ENCODE measurements around the gene MSTN. TPM values are rescaled to one million over a fixed set of nuclear protein-coding genes. Genes with fewer than 3 reads are reported as not detected.

Gene MSTN
- total and polyA plus RNA-seq, 2 donors (not counting 3 experiments of a cell fraction or from before 2014, with no cell fraction given), result 0.04 TPM; not detected in 1

- Histone ChIP-seq H3K4me3 (replicated peaks in 1 of 3; ENCODE audit: insufficient read depth in 1 of 3, low read depth in 1 of 3, low read length in 3 of 3) (no peak overlapping the region), H2AFZ (ENCODE audit: low read depth, low read length) (no peak overlapping the region), H3K27ac (ENCODE audit: insufficient read depth, low read depth, low read length) (no peak overlapping the region), H3K4me2 (ENCODE audit: insufficient read depth, low read length) (no peak overlapping the region), H3K9me1 (replicated peaks; ENCODE audit: control insufficient read depth, extremely low read depth, insufficient read depth, low read length) (no peaks in the 10 kb centered on the region), H3K79me2 (ENCODE audit: control insufficient read depth, insufficient read depth, low read length) (no peaks in the 10 kb centered on the region), H3K9ac (replicated peaks; ENCODE audit: extremely low read depth, insufficient read depth, low read length) (no peak overlapping the region), H3K36me3 (ENCODE audit: control insufficient read depth in 2 of 2, extremely low read depth in 1 of 2, insufficient read depth in 2 of 2, low read length in 2 of 2) (no peaks in the 10 kb centered on the region), H3K4me1 (ENCODE audit: control insufficient read depth, extremely low read depth, insufficient read depth, low read length) (no peaks in the 10 kb centered on the region), H3K9me3 (replicated peaks; ENCODE audit: control insufficient read depth, insufficient read depth, low read length) (no peaks in the 10 kb centered on the region), H4K20me1 (replicated peaks; ENCODE audit: control insufficient read depth, extremely low read depth, insufficient read depth, low read length) (no peaks in the 10 kb centered on the region), H3K27me3 (ENCODE audit: control insufficient read depth in 2 of 2, insufficient read depth in 2 of 2, low read length in 2 of 2) (no peaks in the 10 kb centered on the region)
- TF ChIP-seq POLR2AphosphoS5 (IDR thresholded peaks at IDR 0.05; ENCODE audit: insufficient read depth, low read depth, low read length) (no peak), JUN (IDR thresholded peaks at IDR 0.05; ENCODE audit: borderline replicate concordance, insufficient read depth, insufficient read length, low read depth) (no peak), MYC (IDR thresholded peaks at IDR 0.05; ENCODE audit: low read depth, low read length) (no peak), FOS (IDR thresholded peaks at IDR 0.05; ENCODE audit: borderline replicate concordance, insufficient read depth, low read length) (no peak), POLR2A (IDR thresholded peaks at IDR 0.05; ENCODE audit: low read depth, low read length) (no peak), MAX (IDR thresholded peaks at IDR 0.05; ENCODE audit: insufficient read depth, insufficient read length) (no peak), EZH2 (IDR thresholded peaks at IDR 0.05; ENCODE audit: borderline replicate concordance, low read depth, low read length, severe bottlenecking) (no peak), GATA2 (IDR thresholded peaks at IDR 0.05; ENCODE audit: insufficient read depth, insufficient read length, low read depth, low read length) (no peak), CTCF (IDR thresholded peaks at IDR 0.05; ENCODE audit: extremely low read depth in 1 of 2, insufficient read depth in 1 of 2, low read depth in 1 of 2, low read length in 2 of 2) (no peak)
- DNase-seq (ENCODE audit: low read depth, low spot score) (no peak), FAIRE-seq (no peak)
- CTCF ChIA-PET, result no interaction called here
- dilution Hi-C loops (cut with MboI; ENCODE audit: extremely low pct_ligation_motif_present, low sequenced_read_pairs), result no loop called here
- POLR2A ChIA-PET, result no interaction called here
- intact Hi-C loops (cut with micrococcal nuclease), result no loop called here
- BruUV-seq (replicated peaks), result no TSS peak
Observed at GRCh38 chr2:190103144-190103543, 40.6 kb upstream of the MSTN start.

Data from endothelial cell of umbilical vein (primary cell).